ENCODE data around the gene CDH4. TPM values are rescaled to one million over a fixed set of nuclear protein-coding genes. Genes with fewer than 3 reads are reported as not detected.

The CDH4 gene
- total RNA-seq, 1 donor from 2014 or later = 2.9 TPM

DNA sequence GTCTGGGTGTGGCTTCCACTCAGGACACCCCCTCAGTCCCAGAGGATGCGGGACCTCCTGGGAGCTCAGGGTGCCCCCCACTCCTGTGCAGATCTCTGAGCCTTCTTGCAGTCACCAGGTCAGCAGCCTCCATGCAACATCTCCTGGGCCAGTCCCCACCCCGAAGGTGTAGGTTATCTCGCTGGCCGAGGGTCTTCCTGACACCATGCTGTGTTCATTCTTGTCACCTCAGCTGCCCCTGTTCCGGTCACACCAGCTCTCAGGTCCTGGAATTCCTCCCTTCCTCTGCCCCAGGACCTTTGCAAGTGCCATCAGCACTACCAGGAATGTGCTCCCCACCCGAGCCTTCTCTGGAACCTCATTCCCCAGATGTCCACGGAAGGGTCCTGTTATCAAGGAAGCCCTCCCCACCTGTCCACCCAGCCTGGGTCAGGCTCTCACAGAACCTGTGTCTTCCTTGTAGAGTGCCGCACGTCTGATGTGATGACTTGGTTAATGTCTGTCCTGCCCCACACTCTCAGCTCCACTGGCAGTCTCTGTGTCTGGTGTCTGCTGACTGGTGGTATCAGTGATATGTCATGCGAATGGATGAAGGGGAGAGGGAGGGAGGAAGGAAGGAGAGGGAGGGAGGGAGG lies 484.1 kb downstream of the CDH4 start:
- Histone ChIP-seq H3F3A (ENCODE audit: low read depth) (no peaks in the 10 kb centered on the region), H3K4me1 (peaks cover 9% of the 10 kb centered on the region), H3K36me3 (no peaks in the 10 kb centered on the region), H3K4me3 (no peak overlapping the region), H3K9me3 (ENCODE audit: low read depth) (no peaks in the 10 kb centered on the region), H3K9ac (no peak overlapping the region), H3K4me2 (no peak overlapping the region), H4K20me1 (ENCODE audit: low read depth) (no peaks in the 10 kb centered on the region), H3K79me2 (ENCODE audit: low read depth) (no peaks in the 10 kb centered on the region), H2AFZ (replicated peaks) (no peak overlapping the region), H3K27me3 (no peaks in the 10 kb centered on the region), H3K27ac (no peak overlapping the region)
- Mint-ChIP-seq H3K9me3 (no peaks in the 10 kb centered on the region), H3K27me3 (ENCODE audit: insufficient read depth, low read depth) (peaks cover 7% of the 10 kb centered on the region), H3K4me3 (no peak overlapping the region), H3K36me3 (no peaks in the 10 kb centered on the region), H3K27ac (peak overlapping the region; percentile 51), H3K4me1 (peaks cover 26% of the 10 kb centered on the region)
- TF ChIP-seq EZH2phosphoT487 (IDR thresholded peaks at IDR 0.05) (no peak), EZH2 (IDR thresholded peaks at IDR 0.05) (no peak)
- TF ChIP-seq, protein P1, sequence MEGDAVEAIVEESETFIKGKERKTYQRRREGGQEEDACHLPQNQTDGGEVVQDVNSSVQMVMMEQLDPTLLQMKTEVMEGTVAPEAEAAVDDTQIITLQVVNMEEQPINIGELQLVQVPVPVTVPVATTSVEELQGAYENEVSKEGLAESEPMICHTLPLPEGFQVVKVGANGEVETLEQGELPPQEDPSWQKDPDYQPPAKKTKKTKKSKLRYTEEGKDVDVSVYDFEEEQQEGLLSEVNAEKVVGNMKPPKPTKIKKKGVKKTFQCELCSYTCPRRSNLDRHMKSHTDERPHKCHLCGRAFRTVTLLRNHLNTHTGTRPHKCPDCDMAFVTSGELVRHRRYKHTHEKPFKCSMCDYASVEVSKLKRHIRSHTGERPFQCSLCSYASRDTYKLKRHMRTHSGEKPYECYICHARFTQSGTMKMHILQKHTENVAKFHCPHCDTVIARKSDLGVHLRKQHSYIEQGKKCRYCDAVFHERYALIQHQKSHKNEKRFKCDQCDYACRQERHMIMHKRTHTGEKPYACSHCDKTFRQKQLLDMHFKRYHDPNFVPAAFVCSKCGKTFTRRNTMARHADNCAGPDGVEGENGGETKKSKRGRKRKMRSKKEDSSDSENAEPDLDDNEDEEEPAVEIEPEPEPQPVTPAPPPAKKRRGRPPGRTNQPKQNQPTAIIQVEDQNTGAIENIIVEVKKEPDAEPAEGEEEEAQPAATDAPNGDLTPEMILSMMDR (IDR thresholded peaks at IDR 0.05) = no peak
- no peak for DNase-seq (ENCODE audit: low spot score)

GRCh38 chr20:61736751-61737310 lies 484.8 kb downstream of the CDH4 start:
- Histone ChIP-seq H3K4me1 (peaks cover 9% of the 10 kb centered on the region), H2AFZ (replicated peaks) (no peak overlapping the region), H3F3A (ENCODE audit: low read depth) (no peaks in the 10 kb centered on the region), H3K4me3 (no peak overlapping the region), H3K4me2 (no peak overlapping the region), H3K36me3 (no peaks in the 10 kb centered on the region), H4K20me1 (ENCODE audit: low read depth) (no peaks in the 10 kb centered on the region), H3K79me2 (ENCODE audit: low read depth) (no peaks in the 10 kb centered on the region), H3K27me3 (no peaks in the 10 kb centered on the region), H3K9me3 (ENCODE audit: low read depth) (no peaks in the 10 kb centered on the region), H3K9ac (no peak overlapping the region), H3K27ac (no peak overlapping the region)
- no peaks in the 10 kb centered on the region for H3K36me3 Mint-ChIP-seq
- peaks cover 5% of the 10 kb centered on the region for H3K27me3 Mint-ChIP-seq (ENCODE audit: insufficient read depth, low read depth)
- no peak overlapping the region for H3K4me3 Mint-ChIP-seq
- TF ChIP-seq EZH2 (IDR thresholded peaks at IDR 0.05) = no peak
- TF ChIP-seq, protein P1 (IDR thresholded peaks at IDR 0.05) = no peak
- no peak for TF ChIP-seq EZH2phosphoT487 (IDR thresholded peaks at IDR 0.05)
- DNase-seq (ENCODE audit: low spot score) = no peak
- H3K4me1 Mint-ChIP-seq = peaks cover 26% of the 10 kb centered on the region
- no peaks in the 10 kb centered on the region for H3K9me3 Mint-ChIP-seq
- no peak overlapping the region for H3K27ac Mint-ChIP-seq

DNA sequence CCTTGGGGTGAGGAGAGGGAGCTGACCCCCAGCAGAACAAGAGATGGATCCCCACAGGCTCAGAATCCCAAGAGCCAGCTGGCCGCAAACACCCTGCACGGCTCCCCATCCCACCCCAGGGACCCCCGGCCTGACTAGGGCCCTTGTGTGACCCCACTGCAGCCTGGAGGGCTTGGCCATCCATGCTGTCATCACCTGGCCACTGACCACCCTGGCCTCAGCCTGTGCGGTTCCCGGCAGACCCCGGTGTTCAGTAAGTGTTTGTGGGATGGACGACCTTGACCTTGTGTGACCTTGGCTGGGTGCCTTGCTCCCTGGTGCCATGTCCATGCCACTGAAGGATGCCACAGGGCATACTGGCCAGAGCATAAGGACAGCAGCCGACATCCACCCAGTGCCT lies 485.3 kb downstream of the CDH4 start:
- Mint-ChIP-seq H3K9me3 (no peaks in the 10 kb centered on the region), H3K36me3 (no peaks in the 10 kb centered on the region), H3K4me3 (no peak overlapping the region), H3K27me3 (ENCODE audit: insufficient read depth, low read depth) (peaks cover 3% of the 10 kb centered on the region), H3K4me1 (peaks cover 26% of the 10 kb centered on the region), H3K27ac (no peak overlapping the region)
- Histone ChIP-seq H2AFZ (replicated peaks) (no peak overlapping the region), H3K27me3 (no peaks in the 10 kb centered on the region), H3K9me3 (ENCODE audit: low read depth) (no peaks in the 10 kb centered on the region), H3K4me2 (no peak overlapping the region), H3K79me2 (ENCODE audit: low read depth) (no peaks in the 10 kb centered on the region), H4K20me1 (ENCODE audit: low read depth) (no peaks in the 10 kb centered on the region), H3K4me1 (peaks cover 9% of the 10 kb centered on the region), H3K4me3 (no peak overlapping the region), H3K9ac (no peak overlapping the region), H3K27ac (no peak overlapping the region), H3K36me3 (no peaks in the 10 kb centered on the region), H3F3A (ENCODE audit: low read depth) (no peaks in the 10 kb centered on the region)
- no peak for TF ChIP-seq EZH2phosphoT487 (IDR thresholded peaks at IDR 0.05)
- TF ChIP-seq, protein P1 (IDR thresholded peaks at IDR 0.05) = no peak
- TF ChIP-seq EZH2 (IDR thresholded peaks at IDR 0.05) = no peak
- DNase-seq (ENCODE audit: low spot score) = no peak

Measured in neural progenitor cell (in vitro differentiated cells).